Uterus (tissue), 2 donors: ENCODE measurements around the gene MAJIN.

Source experiments
- CTCF ChIP-seq, 4 experiments: fragments of 200-600 bp in 2 of 4; fragments of 450-650 bp in 2 of 4; sonication (generic) in 2 of 4; IDR thresholded peaks; one replicate each; pipeline ENCODE4 v1.5.1; 2016 to 2019; ENCODE audit warnings: antibody characterized with exemption in 4 of 4, mild to moderate bottlenecking in 2 of 4, moderate library complexity in 1 of 4
- POLR2A ChIP-seq, 2 donors: fragments of 450-650 bp; IDR thresholded peaks; one replicate each; pipeline ENCODE4 v1.6.1; 2016; ENCODE audit warnings: antibody characterized with exemption in 2 of 2, mild to moderate bottlenecking in 1 of 2, moderate library complexity in 1 of 2

GRCh38 chr11:64987998-64988854 is 16.3 kb upstream of the MAJIN start:
- no peak for TF ChIP-seq CTCF (IDR thresholded peaks at IDR 0.05)
- no peak for TF ChIP-seq POLR2A (IDR thresholded peaks at IDR 0.05)
